ENCODE measurements around the gene GPI. TPM values are rescaled to one million over a fixed set of nuclear protein-coding genes. Genes with fewer than 3 reads are reported as not detected.
"Not testable (repeated sequence)": the region's sequence is repeated elsewhere in the genome, so short reads cannot be mapped to it uniquely, and the experiment has no call there.

GPI gene
- total RNA-seq, 4 donors from 2014 or later = 118 to 446 (median 224) TPM

DNA sequence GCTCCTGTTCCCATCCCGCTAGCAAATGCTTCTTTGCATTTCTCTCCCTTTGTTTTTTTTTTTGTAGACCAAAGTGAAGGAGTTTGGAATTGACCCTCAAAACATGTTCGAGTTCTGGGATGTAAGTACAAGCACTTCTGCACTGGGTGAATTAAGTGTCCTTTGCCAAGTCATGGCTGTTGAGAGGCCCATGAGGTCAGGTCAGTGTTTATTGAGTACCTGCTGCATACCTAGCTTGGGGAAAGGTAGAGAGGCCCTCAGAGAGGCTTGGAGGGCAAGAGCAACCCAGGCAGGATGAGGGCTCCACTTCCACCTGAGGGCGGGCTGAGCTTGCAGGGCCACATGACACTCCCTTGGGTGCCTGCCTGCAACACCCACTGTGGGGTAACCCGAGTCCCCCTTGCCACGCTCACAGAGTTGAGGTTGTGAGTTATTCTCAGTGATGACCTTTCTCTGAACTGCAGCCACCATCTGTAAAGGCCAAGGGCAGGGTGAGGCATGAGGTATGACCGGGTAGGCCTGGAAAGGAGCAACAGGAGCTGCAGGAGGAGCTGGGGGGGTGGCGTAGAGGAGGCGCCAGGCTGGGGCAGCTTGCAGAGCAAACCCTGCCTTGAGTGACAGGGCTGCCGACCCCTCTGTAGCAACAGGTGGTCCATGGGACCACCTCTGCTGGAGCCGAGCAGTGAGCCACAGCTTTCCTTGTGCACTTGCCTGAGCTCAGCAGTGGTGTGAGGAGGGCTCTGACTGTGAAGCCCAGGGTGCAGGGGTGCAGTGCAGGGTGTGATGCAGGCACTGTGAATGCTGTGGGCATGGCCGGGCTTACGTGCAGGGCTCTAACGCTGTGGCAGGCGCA lies 16.6 kb downstream of the GPI start:
- no peak for DNase-seq
- intact Hi-C loops (cut with DNase I) = no loop called here
- H3K4me3 ChIP-seq (replicated peaks in 1 of 3) = no peak overlapping the region
- H3K36me3 ChIP-seq = peaks cover 53 to 71% of the 10 kb centered on the region in 2 donors
- no peak for TF ChIP-seq POLR2A (IDR thresholded peaks at IDR 0.05)
- TF ChIP-seq, protein P1, sequence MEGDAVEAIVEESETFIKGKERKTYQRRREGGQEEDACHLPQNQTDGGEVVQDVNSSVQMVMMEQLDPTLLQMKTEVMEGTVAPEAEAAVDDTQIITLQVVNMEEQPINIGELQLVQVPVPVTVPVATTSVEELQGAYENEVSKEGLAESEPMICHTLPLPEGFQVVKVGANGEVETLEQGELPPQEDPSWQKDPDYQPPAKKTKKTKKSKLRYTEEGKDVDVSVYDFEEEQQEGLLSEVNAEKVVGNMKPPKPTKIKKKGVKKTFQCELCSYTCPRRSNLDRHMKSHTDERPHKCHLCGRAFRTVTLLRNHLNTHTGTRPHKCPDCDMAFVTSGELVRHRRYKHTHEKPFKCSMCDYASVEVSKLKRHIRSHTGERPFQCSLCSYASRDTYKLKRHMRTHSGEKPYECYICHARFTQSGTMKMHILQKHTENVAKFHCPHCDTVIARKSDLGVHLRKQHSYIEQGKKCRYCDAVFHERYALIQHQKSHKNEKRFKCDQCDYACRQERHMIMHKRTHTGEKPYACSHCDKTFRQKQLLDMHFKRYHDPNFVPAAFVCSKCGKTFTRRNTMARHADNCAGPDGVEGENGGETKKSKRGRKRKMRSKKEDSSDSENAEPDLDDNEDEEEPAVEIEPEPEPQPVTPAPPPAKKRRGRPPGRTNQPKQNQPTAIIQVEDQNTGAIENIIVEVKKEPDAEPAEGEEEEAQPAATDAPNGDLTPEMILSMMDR (IDR thresholded peaks at IDR 0.05) = no peak
- no peaks in the 10 kb centered on the region for H3K27me3 ChIP-seq
- WGBS, 2 donors = 92 to 97% methylated on average over 8 to 14 of the region's 14 CpGs
- no peaks in the 10 kb centered on the region for H3K9me3 ChIP-seq
- no peaks in the 10 kb centered on the region for H3K4me1 ChIP-seq
- H3K27ac ChIP-seq = no peak overlapping the region

DNA sequence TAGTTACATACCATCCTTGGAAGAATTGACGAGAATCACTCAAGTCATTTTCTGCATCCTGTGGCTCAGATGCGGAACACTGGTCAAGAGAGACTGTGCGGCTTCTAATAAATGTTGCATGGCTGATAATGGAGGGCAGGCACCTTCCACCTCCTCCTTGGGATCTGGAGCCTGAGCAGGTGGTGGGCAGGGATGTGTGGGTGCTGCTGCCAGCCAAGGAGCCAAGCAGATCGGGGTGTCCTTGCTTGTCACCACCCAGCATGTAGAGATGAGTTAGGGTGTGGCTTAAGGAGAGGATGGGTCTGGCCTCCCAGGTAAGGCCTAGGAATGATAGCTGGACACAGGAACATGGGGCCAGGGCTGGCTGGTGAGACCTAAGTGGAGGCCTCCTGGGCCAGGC lies 17.5 kb downstream of the GPI start:
- TF ChIP-seq, protein P1 (IDR thresholded peaks at IDR 0.05) = no peak
- no peak for TF ChIP-seq POLR2A (IDR thresholded peaks at IDR 0.05)
- 96 to 100% methylated on average over 4 of the region's 4 CpGs for WGBS, 2 donors
- Histone ChIP-seq H3K36me3 (peaks cover 51 to 72% of the 10 kb centered on the region in 2 donors), H3K9me3 (no peaks in the 10 kb centered on the region), H3K27me3 (no peaks in the 10 kb centered on the region), H3K4me3 (replicated peaks in 1 of 3) (no peak overlapping the region), H3K27ac (no peak overlapping the region), H3K4me1 (no peaks in the 10 kb centered on the region)
- intact Hi-C loops (cut with DNase I) = no loop called here
- no peak for DNase-seq

DNA sequence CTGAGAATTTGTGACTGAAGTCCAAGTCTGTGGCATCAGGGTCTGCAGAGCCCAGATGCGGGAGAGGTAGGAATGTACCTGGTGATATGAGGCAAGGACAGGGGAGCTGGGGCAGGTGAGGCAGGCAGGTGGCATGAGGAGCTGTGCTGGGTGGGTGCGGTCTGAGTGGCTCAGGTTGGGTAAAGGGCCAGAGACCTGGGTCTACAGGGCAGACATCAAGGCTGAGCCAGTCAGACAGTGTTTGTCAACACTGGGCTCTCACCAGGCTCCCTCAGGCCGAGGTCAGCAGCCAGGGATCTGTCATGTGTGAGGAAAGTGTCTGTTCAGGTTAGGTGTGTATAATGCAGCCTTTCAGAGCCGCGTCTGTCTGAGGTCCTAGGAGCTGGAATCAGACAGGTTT lies 18.6 kb downstream of the GPI start:
- Histone ChIP-seq H3K4me1 (no peaks in the 10 kb centered on the region), H3K4me3 (replicated peaks in 1 of 3) (no peak overlapping the region), H3K27ac (no peak overlapping the region), H3K9me3 (no peaks in the 10 kb centered on the region), H3K36me3 (peaks cover 39 to 72% of the 10 kb centered on the region in 2 donors), H3K27me3 (no peaks in the 10 kb centered on the region)
- intact Hi-C loops (cut with DNase I) = no loop called here
- no peak for TF ChIP-seq POLR2A (IDR thresholded peaks at IDR 0.05)
- TF ChIP-seq, protein P1 (IDR thresholded peaks at IDR 0.05) = no peak
- WGBS, 2 donors = 96% methylated on average over 5 of the region's 5 CpGs
- no peak for DNase-seq

- TF ChIP-seq, protein P1 (IDR thresholded peaks at IDR 0.05) = no peak
- no peak for TF ChIP-seq POLR2A (IDR thresholded peaks at IDR 0.05)
- H3K27ac ChIP-seq = no peak overlapping the region
- 93 to 95% methylated on average over 9 of the region's 9 CpGs for WGBS, 2 donors
Measured at GRCh38 chr19:34386645-34387445, 21.8 kb downstream of the GPI start.

DNA sequence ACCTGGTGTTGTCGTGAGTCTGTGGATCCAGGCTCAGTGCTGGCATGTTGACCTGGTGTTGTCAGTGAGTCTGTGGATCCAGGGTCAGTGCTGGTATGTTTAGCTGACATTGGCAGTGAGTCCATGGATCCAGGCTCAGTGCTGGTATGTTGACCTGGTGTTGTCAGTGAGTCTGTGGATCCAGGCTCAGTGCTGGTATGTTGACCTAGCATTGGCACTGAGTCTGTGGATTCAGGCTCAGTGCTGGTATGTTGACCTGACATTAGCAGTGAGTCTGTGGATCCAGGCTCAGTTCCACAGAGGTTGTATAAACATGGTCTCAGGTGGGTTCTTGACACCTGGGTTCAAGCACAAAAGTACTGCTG lies 22.4 kb downstream of the GPI start:
- no peak for DNase-seq
- TF ChIP-seq, protein P1 (IDR thresholded peaks at IDR 0.05) = no peak
- TF ChIP-seq POLR2A (IDR thresholded peaks at IDR 0.05) = no peak
- H3K27me3 ChIP-seq = no peaks in the 10 kb centered on the region
- H3K36me3 ChIP-seq = peaks cover 29 to 63% of the 10 kb centered on the region in 2 donors
- no peaks in the 10 kb centered on the region for H3K4me1 ChIP-seq
- intact Hi-C loops (cut with DNase I) = no loop called here
- H3K4me3 ChIP-seq (replicated peaks in 1 of 3) = no peak overlapping the region
- H3K9me3 ChIP-seq = no peaks in the 10 kb centered on the region
- no peak overlapping the region for H3K27ac ChIP-seq
- 90 to 100% methylated on average over 1 of the region's 1 CpG for WGBS, 2 donors

More at GRCh38 chr19:34386645-34387445, 21.8 kb downstream of the GPI start:
- H3K36me3 ChIP-seq = peaks cover 34 to 69% of the 10 kb centered on the region in 2 donors
- H3K9me3 ChIP-seq = no peaks in the 10 kb centered on the region
- H3K27me3 ChIP-seq = no peaks in the 10 kb centered on the region
- intact Hi-C loops (cut with DNase I) = no loop called here
- no peaks in the 10 kb centered on the region for H3K4me1 ChIP-seq
- no peak for DNase-seq
- H3K4me3 ChIP-seq (replicated peaks in 1 of 3) = no peak overlapping the region

DNA sequence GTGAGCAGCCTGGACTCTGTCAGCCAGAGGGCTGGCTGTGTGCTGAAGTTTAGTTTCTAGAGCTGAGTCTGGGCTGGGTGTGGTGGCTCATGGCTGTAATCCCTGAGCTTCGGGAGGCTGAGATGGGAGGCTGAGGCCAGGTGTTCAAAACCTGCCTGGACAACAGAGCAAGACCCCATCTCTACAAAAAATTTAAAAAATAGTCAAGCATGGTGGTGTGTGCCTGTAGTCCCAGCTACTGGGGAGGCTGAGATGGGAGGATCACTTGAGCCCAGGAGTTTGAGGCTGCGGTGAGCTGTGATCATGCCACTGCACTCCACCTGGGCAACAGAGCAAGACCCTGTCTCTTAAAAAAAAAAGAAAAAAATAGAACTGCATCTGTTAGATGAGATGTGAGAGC lies 23.7 kb downstream of the GPI start:
- H3K27me3 ChIP-seq; H3K9me3 ChIP-seq; H3K4me3 ChIP-seq (replicated peaks in 1 of 3); DNase-seq; H3K4me1 ChIP-seq; intact Hi-C loops (cut with DNase I); H3K27ac ChIP-seq: not testable (repeated sequence)
- H3K36me3 ChIP-seq = peaks cover 22 to 51% of the 10 kb centered on the region in 2 donors
- 95% methylated on average over 2 of the region's 2 CpGs for WGBS, 2 donors
